NCI-H82 treated with DMSO at 0.1 percent for 48 hours (cell line): Measurements from ENCODE around the gene CAPZB.

Experiments used
- DNase-seq: peaks from one replicate; lab custom pipeline; 2025; ENCODE audit not compliant: unreplicated experiment; lab: John Stamatoyannopoulos, UW

Gene CAPZB

DNA sequence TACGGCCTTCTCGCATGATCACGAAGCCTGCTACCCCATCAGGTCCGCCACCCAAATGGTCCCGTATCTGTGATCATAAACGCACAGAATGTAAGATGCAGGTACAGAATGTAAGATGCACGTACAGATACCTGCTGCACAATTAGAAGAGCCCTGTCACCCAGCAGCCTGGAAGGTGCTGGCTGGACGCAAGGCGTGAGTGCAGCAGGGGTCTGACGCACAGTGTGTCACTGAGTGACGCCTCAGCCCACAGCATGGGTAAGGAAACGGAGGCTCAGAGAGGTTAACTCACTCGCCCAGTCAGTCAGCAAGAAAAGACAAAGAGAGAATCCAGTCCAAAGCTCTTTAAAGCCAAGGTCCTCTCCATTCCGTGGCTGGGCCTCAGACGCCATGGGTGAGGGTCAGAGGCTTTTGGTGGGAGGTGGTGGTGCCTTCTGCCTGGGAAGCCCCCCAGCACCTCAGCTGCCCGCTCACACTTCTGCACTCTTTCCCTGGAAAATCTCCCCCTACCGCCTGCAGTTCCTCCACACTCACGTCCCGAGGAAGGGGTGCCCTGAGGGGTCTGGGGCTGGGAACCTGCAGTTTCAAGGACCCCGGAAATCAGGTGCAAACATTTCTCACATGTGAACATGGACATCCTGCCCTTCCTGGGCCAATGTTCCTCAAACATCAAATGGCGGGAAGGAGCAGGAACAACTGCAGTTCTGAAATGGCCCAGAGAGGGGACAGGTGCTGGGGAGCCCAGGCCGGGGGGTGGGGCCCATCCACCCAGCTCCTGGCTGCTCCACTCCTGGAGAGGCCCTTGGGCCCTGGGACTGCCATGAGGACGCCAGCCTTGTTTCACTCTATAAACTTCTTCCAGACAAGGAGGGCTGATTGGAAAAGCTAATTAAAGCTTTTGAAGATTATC, 113.9 kb downstream of the CAPZB start:
- no peak for DNase-seq

- no peak for DNase-seq
Observed at GRCh38 chr1:19370453-19371170, 114.7 kb downstream of the CAPZB start.

GRCh38 chr1:19369396-19370090, 115.8 kb downstream of the CAPZB start:
- no peak for DNase-seq

DNA sequence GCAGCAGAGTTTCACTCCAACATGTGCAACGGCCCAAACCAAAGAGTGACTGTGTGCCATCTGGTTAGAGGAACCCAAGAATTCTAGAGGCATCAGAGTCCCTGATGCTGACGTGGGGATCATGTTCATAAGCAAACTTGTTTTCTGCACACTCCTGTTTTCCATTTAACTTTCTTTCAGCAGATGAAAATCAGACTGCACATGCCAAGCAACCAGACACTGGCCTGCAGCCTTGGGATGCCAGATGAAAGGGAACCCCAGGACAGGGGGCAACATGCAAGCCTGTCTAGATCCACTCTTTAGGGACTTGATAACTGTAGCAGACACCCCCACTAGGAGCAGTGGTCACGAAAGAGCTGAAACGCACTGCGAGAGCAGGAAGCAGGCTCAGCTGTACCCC, 116.4 kb downstream of the CAPZB start:
- DNase-seq = no peak

GRCh38 chr1:19368050-19368449, 117.3 kb downstream of the CAPZB start:
- DNase-seq = no peak

- no peak for DNase-seq
Observed at GRCh38 chr1:19367584-19368041, 117.7 kb downstream of the CAPZB start.

DNA sequence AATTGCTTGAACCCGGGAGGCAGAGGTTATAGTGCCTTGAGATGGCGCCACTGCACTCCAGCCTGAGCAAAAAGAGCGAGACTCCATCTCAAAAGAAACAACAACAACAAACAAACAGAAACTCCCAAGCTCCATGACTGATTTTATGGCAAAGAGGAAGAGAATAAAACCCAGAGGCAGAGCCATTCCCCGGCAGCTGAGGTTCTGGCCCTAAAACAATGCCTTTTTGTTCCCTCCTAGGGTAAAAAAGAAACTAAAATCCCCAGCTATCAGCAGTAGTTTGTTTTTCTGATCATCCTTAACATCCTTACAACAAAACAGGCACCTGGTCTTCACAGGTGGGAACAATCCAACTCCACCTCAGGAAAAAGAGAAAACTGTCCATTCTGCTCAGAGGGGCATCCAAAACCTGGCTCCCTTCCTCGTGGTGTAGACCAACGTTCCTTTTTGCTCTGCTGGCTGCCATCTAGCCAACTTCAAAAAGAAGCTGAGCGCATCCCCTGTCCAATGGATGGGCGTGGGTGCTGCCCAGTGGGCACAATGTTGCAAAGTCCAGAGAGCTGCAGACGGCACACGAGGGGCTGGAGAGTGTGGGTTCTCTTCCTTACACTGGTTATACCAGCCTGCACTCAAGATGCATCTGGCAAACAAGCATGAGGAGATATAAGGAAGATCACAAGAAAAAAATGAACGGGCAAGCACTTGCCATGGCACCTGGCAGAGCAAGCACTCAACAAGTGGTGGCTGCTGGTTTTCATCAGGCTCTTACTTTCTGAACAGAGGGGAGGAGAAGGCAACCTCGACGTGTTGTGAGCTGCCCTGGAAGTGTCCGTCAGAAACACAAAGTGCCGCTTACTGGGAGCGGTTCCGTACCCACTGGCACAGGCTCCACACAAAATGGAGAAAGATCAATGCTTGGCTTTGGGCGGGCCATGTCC, 118.5 kb downstream of the CAPZB start:
- no peak for DNase-seq

DNA sequence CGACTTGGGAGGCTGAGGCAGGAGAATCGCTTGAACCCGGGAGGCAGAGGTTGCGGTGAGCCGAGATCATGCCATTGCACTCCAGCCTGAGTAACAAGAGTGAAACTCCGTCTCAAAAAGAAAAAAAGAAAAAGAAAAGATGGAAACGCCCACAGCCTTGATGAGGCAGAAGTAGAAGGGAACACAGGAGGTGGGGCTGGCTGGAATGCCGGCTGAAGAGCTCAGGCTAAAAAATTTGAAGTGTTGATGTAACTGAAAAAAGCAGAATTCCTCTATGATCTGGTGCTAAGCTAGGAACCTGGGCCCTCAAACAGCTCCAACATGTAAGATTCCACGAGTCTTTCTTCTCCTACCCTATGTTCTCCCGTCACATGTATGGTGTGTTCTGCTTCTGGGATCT, 119.6 kb downstream of the CAPZB start:
- no peak for DNase-seq

DNA sequence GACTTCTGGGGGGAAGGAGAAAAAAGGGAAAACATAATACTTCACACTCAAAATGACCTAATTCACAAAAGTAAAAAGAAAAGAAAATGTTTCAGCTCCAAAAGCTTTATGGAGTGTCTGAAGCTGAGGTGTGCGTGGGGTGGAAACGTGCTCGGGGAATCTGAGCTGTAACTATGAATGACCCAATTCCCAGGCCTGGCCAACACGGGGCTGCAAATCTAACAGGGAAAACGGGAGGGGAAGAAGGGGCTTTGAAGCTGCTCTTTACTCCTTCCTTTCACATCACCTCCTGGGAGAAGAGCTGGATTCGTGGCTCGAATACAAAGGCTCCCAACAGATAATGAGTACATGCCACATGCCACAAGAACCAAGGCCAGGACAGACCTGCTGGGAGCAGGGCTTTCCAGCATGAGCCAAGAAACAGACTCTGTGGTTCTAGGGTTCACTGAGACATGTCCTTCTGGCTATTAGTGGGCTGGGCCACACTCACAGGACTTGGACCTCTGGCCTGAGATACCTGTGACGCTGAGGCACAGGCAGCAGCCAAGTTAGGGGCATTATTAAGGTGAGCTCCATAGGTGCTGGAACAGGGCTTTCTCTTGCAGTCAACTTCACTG, 121.7 kb downstream of the CAPZB start:
- no peak for DNase-seq

- no peak for DNase-seq
Observed at GRCh38 chr1:19361611-19362147, 123.7 kb downstream of the CAPZB start.

- DNase-seq = no peak
Observed at GRCh38 chr1:19360843-19361610, 124.3 kb downstream of the CAPZB start.

- DNase-seq = no peak
Observed at GRCh38 chr1:19360432-19360831, 124.9 kb downstream of the CAPZB start.

- no peak for DNase-seq
Observed at GRCh38 chr1:19360016-19360415, 125.3 kb downstream of the CAPZB start.

DNA sequence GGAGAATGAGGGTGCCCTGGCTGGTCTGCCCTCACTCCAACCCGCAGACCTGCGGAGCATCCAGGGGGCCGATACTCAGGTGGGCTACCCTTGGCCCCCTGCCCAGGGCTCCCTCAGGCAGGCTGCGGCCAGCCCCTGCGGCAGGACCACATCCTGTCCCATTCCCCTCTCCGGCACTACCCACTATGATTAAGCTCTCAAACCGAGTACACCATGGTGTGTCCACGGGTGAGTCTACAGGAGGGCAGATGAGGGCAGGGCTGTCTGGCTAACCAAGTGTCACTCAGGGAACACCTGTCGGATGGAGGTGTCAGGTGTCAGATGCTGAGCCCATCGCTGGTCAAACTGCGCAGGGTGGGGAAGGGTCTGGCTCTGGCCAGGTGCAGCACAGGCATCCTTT, 126.0 kb downstream of the CAPZB start:
- no peak for DNase-seq

DNA sequence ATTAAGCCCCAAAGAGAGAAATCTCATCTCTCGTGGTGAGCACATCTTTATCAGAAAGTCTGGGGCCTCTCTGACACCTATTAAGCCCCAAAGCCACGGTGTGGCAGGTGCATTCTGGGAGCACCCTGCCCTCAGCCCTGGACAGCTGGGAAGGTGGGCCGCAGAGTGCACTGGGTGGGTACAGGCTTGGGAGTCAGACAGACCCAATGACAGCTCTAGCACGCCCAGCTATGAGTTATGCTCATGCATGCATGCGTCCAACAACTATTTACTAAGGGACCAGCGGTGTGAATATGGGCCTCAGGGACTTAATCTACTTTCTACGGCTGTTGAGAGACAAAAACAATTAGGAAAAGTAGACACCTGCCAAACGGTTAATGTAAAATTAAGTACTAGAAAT, 126.6 kb downstream of the CAPZB start:
- DNase-seq = no peak

DNA sequence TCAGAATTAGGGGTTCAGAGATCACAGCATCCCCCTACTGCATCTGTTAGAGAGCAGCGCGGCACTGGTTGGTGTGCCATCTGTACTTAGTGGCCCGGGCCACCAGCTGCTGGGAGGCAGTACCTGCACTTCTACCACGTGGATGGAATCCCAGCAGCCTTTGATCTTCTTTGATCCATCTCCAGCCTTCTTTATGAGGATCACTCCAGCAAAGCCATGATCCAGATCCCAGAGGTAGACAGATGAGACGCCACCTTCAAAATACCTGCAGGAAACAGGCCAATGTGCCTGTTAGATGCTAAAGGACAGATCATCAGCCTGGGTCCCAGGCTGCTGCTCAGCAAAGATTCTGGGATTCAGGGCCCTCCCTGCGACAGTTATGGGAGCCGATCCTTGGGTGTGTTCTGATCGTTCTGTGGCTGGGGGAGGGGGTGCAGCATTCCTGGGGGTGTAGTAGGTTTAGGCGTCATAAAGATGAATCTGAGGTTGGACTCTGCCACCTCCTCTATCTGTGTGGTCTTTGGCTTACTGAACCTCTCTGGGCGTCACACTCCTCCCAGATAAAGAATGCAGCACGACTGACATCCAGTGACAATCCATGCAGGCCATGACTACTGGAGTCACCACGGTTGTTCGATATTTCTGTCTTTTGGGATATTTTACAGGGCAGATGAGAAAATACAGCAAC, 127.9 kb downstream of the CAPZB start:
- no peak for DNase-seq

GRCh38 chr1:19356266-19356665, 129.1 kb downstream of the CAPZB start:
- no peak for DNase-seq

- no peak for DNase-seq
Observed at GRCh38 chr1:19354531-19354981, 130.8 kb downstream of the CAPZB start.
